Mesenchymal stem cell (in vitro differentiated cells and primary cell): ENCODE data around the gene INPP5A.
"Not testable (repeated sequence)": the region's sequence is repeated elsewhere in the genome, so short reads cannot be mapped to it uniquely, and the experiment has no call there.

Experiments
- DNase-seq: peaks from one replicate; pipeline ENCODE4 v3.0.0-alpha.2; 2013
- H2AFZ ChIP-seq: one replicate; pipeline ENCODE4 v1.6.1; 2013; ENCODE audit warnings: low read depth, mild to moderate bottlenecking, control low read depth, inconsistent platforms, low read length, moderate library complexity
- H2AK5ac ChIP-seq: 2 replicates; pipeline ENCODE4 v1.6.1; 2013; ENCODE audit warnings: low read length, moderate library complexity, mild to moderate bottlenecking, inconsistent platforms; ENCODE audit not compliant: severe bottlenecking
- H2BK120ac ChIP-seq: one replicate; pipeline ENCODE4 v1.6.1; 2013; ENCODE audit warnings: low read depth, mild to moderate bottlenecking, inconsistent platforms, low read length, moderate library complexity
- H2BK12ac ChIP-seq, 2 experiments: one replicate each; pipeline ENCODE4 v1.6.1; 2013; ENCODE audit warnings: inconsistent platforms in 2 of 2, low read length in 2 of 2, mild to moderate bottlenecking in 2 of 2, moderate library complexity in 2 of 2, control low read depth in 1 of 2
- H2BK15ac ChIP-seq: one replicate; pipeline ENCODE4 v1.6.1; 2013; ENCODE audit warnings: mild to moderate bottlenecking, low read depth, inconsistent platforms; ENCODE audit not compliant: poor library complexity, severe bottlenecking
- H2BK5ac ChIP-seq: 2 replicates; pipeline ENCODE4 v1.6.1; 2013; ENCODE audit warnings: low read depth, mild to moderate bottlenecking, low read length, control low read depth, inconsistent platforms; ENCODE audit not compliant: poor library complexity, severe bottlenecking
- H3K14ac ChIP-seq, 2 experiments: one replicate each; pipeline ENCODE4 v1.6.1; 2013; ENCODE audit warnings: inconsistent platforms in 2 of 2, low read length in 2 of 2, control low read depth in 1 of 2, mild to moderate bottlenecking in 1 of 2, moderate library complexity in 1 of 2
- H3K18ac ChIP-seq, 2 experiments: one replicate each; pipeline ENCODE4 v1.6.1; 2013; ENCODE audit warnings: inconsistent platforms in 2 of 2, low read length in 2 of 2, control low read depth in 1 of 2, low read depth in 1 of 2, mild to moderate bottlenecking in 1 of 2
- H3K23ac ChIP-seq, 2 experiments: one replicate each; pipeline ENCODE4 v1.6.1; 2013; ENCODE audit warnings: inconsistent platforms in 2 of 2, low read length in 2 of 2, mild to moderate bottlenecking in 2 of 2, moderate library complexity in 2 of 2, control low read depth in 1 of 2
- H3K27ac ChIP-seq: 2 replicates; pipeline ENCODE4 v1.5.1; 2013; ENCODE audit warnings: mild to moderate bottlenecking, moderate library complexity, low read length, control low read depth, inconsistent platforms; ENCODE audit not compliant: poor library complexity, severe bottlenecking
- H3K27me3 ChIP-seq, 2 experiments: 2 replicates each; pipeline versions ENCODE4 v1.6.1 to v1.7.0; 2013; ENCODE audit warnings: low read length in 2 of 2, mild to moderate bottlenecking in 2 of 2, moderate library complexity in 2 of 2, control low read depth in 1 of 2, inconsistent platforms in 1 of 2; ENCODE audit not compliant: control insufficient read depth in 1 of 2, insufficient read depth in 1 of 2
- H3K36me3 ChIP-seq, 2 experiments: 2 replicates each; pipeline versions ENCODE4 v1.6.1 to v1.7.0; 2013; ENCODE audit warnings: low read length in 2 of 2, control low read depth in 1 of 2, inconsistent platforms in 1 of 2, low read depth in 1 of 2, mild to moderate bottlenecking in 1 of 2; ENCODE audit not compliant: insufficient read depth in 2 of 2, control insufficient read depth in 1 of 2
- H3K4ac ChIP-seq, 2 experiments: one replicate each; pipeline ENCODE4 v1.6.1; 2013; ENCODE audit warnings: inconsistent platforms in 2 of 2, low read length in 2 of 2, mild to moderate bottlenecking in 2 of 2, moderate library complexity in 2 of 2, control low read depth in 1 of 2, low read depth in 1 of 2
- H3K4me1 ChIP-seq: 2 replicates; pipeline ENCODE4 v1.6.1; 2013; ENCODE audit warnings: low read depth, low read length, control low read depth; ENCODE audit not compliant: control insufficient read depth, insufficient read depth
- H3K4me2 ChIP-seq: 2 replicates; pipeline ENCODE4 v1.6.1; 2013; ENCODE audit warnings: low read length, mild to moderate bottlenecking, inconsistent platforms; ENCODE audit not compliant: poor library complexity, severe bottlenecking
- H3K4me3 ChIP-seq, 2 experiments: 2 replicates each; pipeline versions ENCODE4 v1.5.1 to v1.7.0; 2013; ENCODE audit warnings: low read length in 2 of 2, mild to moderate bottlenecking in 2 of 2, control low read depth in 1 of 2, low read depth in 1 of 2; ENCODE audit not compliant: insufficient read depth in 1 of 2
- H3K79me1 ChIP-seq: replicated peaks from 2 replicates; pipeline ENCODE4 v1.6.1; 2013; ENCODE audit warnings: mild to moderate bottlenecking, control low read depth, low read length, inconsistent platforms; ENCODE audit not compliant: poor library complexity, severe bottlenecking
- H3K9ac ChIP-seq: 2 replicates; pipeline ENCODE4 v1.7.0; 2013; ENCODE audit warnings: mild to moderate bottlenecking, low read length, moderate library complexity
- H3K9me3 ChIP-seq: 2 replicates; pipeline ENCODE4 v1.7.0; 2013; ENCODE audit warnings: mild to moderate bottlenecking, low read length; ENCODE audit not compliant: control insufficient read depth
- H4K8ac ChIP-seq: one replicate; pipeline ENCODE4 v1.6.1; 2013; ENCODE audit warnings: inconsistent platforms, mild to moderate bottlenecking, low read length, moderate library complexity
- H4K91ac ChIP-seq: one replicate; pipeline ENCODE4 v1.6.1; 2013; ENCODE audit warnings: mild to moderate bottlenecking, low read length, inconsistent platforms
- WGBS: methylation state at CpG from one replicate; pipeline ENCODE4 v1.1.7; 2013; ENCODE audit warnings: mixed read lengths; 5-methylcytosine and 5-hydroxymethylcytosine counted together

INPP5A gene

DNA sequence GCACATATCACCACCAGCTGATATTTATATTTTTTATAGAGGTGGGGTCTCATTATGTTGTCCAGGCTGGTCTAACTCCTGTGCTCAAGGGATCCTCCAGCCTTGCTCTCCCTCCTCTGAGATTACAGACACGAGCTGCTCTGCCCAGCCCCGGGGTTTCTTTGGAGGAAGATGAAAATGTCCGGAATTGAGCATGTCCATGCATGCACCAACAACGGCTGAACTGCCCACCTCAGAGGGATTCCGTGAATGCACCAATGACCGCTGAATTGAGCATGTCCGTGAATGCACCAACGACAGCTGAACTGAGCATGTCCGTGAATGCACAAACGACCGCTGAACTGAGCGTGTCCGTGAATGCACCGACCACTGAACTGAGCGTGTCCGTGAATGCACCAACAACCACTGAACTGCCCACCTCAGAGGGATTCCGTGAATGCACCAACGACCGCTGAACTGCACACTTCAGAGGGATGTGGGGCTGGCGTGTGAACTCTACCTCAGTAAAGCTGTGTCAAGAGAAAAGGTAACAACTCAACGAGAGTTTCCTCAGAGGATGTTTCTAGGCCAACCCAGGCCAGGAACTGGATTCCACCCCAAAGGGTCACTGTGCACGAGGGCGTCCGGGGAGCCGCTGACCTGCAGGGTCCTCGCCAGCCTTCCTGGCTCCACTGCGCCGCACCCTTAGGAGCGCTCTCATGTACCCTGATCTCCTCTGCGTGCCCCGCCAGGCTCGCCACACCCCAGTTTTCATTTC, 34.9 kb upstream of the INPP5A start:
- Histone ChIP-seq H3K79me1 (no peaks in the 10 kb centered on the region), H2BK15ac (no peak overlapping the region), H2AFZ (no peak overlapping the region), H3K4me1 (peaks cover 4% of the 10 kb centered on the region), H3K4ac (no peak overlapping the region), H2BK5ac (no peak overlapping the region), H3K36me3 (no peaks in the 10 kb centered on the region), H3K9me3 (no peaks in the 10 kb centered on the region), H3K9ac (no peak overlapping the region), H4K8ac (no peak overlapping the region), H2BK120ac (no peak overlapping the region), H3K23ac (no peak overlapping the region), H3K4me3 (no peak overlapping the region), H3K18ac (no peak overlapping the region), H3K14ac (no peak overlapping the region), H2BK12ac (no peak overlapping the region), H3K27ac (no peak overlapping the region), H3K4me2 (no peak overlapping the region), H3K27me3 (peaks cover 64 to 65% of the 10 kb centered on the region in 2 experiments), H2AK5ac (no peak overlapping the region), H4K91ac (peak overlapping the region; percentile 21)
- WGBS: 85% methylated on average over 32 of the region's 32 CpGs
- DNase-seq: no peak

DNA sequence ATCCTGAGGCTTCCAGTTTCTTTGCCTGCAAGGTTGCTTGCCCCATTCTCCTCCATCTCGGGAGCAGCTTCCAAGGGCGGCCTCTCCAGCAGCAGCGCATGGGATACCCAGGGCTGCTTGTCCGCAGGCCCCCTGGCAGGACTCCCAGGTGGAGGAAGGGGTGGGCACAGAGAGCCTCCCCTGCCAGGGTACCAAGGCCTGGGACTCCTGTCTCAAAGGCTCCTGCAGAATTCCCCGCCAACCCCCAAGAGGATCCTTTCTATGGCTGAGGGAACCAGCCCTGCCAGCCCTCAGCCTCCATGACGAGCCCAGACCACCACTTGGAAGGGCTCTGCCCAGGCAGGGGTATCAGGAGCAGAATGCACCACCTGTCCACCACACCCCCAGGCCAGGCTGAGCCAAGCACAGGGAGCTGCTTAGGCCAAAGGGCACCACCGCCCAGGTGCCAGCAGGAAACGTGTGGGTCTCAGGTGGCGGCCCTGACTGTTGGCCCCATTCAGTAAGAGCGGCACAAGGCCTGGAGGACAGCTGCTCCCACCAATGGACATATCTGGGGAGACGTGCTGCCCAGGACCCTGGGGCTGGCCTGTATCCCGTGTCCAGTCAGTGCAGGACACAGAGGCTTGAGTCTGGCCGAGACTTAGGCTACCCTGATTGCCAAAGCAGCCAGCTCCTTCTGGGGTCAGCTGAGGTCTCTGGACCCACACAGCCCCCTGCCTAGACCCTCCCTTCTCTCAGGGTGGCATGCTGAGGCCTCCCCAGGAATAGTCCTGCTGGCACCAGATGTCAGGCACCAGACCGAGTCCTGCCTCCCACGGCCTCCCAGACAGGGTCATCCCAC, 33.8 kb upstream of the INPP5A start:
- H3K36me3 ChIP-seq: no peaks in the 10 kb centered on the region
- no peak overlapping the region for H2BK120ac ChIP-seq
- no peak overlapping the region for H3K4me3 ChIP-seq
- no peaks in the 10 kb centered on the region for H3K9me3 ChIP-seq
- no peak overlapping the region for H2BK5ac ChIP-seq
- WGBS: 84% methylated on average over 15 of the region's 15 CpGs
- no peak for DNase-seq
- no peak overlapping the region for H3K27ac ChIP-seq
- H3K23ac ChIP-seq: no peak overlapping the region
- H3K4ac ChIP-seq: no peak overlapping the region
- H2AK5ac ChIP-seq: no peak overlapping the region
- no peak overlapping the region for H2BK12ac ChIP-seq
- H3K9ac ChIP-seq: no peak overlapping the region
- no peak overlapping the region for H4K8ac ChIP-seq
- H3K4me2 ChIP-seq: no peak overlapping the region
- H3K14ac ChIP-seq: no peak overlapping the region
- H3K27me3 ChIP-seq: peaks cover 54 to 61% of the 10 kb centered on the region in 2 experiments
- H3K79me1 ChIP-seq: no peaks in the 10 kb centered on the region
- no peak overlapping the region for H2AFZ ChIP-seq
- no peak overlapping the region for H3K18ac ChIP-seq
- no peak overlapping the region for H2BK15ac ChIP-seq
- H3K4me1 ChIP-seq: peaks cover 4% of the 10 kb centered on the region
- peak overlapping the region; percentile 58 for H4K91ac ChIP-seq

DNA sequence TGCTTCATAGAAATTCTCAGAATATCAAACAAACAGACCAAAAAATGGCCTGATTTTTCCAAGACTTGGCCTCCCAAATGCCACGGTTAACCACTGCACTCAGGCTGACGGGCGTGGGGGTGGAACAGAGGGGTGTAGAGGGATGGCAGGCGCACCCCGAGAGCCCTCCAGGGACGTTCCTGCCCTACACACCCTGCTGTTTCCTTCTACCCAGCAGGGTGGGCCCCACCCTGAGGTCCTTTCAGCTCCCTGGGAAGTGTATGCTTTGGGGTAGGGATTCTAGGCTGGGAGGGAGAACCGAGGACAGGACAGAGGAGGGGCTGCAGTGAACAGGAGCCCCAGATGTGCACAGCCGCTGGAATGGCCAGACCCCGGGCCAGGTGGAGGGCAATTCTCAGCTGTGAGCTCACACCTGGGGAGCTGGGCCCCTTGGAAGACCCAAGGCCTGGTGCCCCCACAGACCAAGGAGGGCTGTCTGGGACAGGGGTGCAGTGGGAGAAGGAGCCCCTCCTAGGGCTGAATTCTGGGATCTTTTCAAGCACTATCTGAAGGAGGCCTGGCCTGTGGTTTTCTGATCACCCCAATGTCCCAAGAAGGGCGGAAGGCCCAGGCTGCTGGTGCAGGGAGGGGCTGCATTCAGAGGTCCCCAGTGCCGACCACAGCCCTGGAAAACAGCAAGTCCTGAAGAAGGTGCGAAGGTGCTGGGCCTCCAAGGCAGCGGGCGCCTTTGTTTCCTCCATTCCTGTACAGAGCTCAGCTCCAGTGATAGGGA, 32.9 kb upstream of the INPP5A start:
- Histone ChIP-seq H3K18ac (no peak overlapping the region), H2BK120ac (no peak overlapping the region), H2AFZ (no peak overlapping the region), H4K8ac (no peak overlapping the region), H3K4me3 (no peak overlapping the region), H2BK15ac (no peak overlapping the region), H3K9ac (no peak overlapping the region), H3K4ac (no peak overlapping the region), H3K79me1 (no peaks in the 10 kb centered on the region), H3K27ac (no peak overlapping the region), H3K36me3 (no peaks in the 10 kb centered on the region), H3K4me1 (peaks cover 4% of the 10 kb centered on the region), H4K91ac (no peak overlapping the region), H2BK12ac (no peak overlapping the region), H3K4me2 (no peak overlapping the region), H2BK5ac (no peak overlapping the region), H3K14ac (no peak overlapping the region), H2AK5ac (no peak overlapping the region), H3K9me3 (no peaks in the 10 kb centered on the region), H3K27me3 (peaks cover 45 to 58% of the 10 kb centered on the region in 2 experiments), H3K23ac (no peak overlapping the region)
- 90% methylated on average over 11 of the region's 14 CpGs for WGBS
- no peak for DNase-seq

DNA sequence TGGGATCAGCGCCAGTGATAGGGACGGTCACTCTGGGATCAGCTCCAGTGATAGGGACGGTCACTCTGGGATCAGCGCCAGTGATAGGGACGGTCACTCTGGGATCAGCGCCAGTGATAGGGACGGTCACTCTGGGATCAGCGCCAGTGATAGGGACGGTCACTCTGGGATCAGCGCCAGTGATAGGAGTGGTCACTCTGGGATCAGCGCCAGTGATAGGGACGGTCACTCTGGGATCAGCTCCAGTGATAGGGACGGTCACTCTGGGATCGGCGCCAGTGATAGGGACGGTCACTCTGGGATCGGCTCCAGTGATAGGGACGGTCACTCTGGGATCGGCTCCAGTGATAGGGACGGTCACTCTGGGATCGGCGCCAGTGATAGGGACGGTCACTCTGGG, 32.0 kb upstream of the INPP5A start:
- not testable (repeated sequence) for H3K4me2 ChIP-seq, H3K4me1 ChIP-seq, DNase-seq, H3K79me1 ChIP-seq, H3K4me3 ChIP-seq, H2AFZ ChIP-seq, H3K18ac ChIP-seq, H3K9ac ChIP-seq, H2BK5ac ChIP-seq, H2BK15ac ChIP-seq, H3K9me3 ChIP-seq, H2AK5ac ChIP-seq, H3K23ac ChIP-seq, H3K4ac ChIP-seq, H3K14ac ChIP-seq, H4K91ac ChIP-seq, H4K8ac ChIP-seq, H2BK12ac ChIP-seq, H3K27ac ChIP-seq, H3K36me3 ChIP-seq, H2BK120ac ChIP-seq
- peaks cover 37 to 55% of the 10 kb centered on the region in 2 experiments for H3K27me3 ChIP-seq
- 82% methylated on average over 12 of the region's 23 CpGs for WGBS
